Memory B cell (primary cell): ENCODE results near the gene NCKIPSD.

Experiments
- ATAC-seq: fragments of 150-1000 bp; cut with Tn5 transposase; 2 replicates; pipeline ENCODE4 v1.10.0; 2021; ENCODE audit warnings: low read depth, mild to moderate bottlenecking, moderate library complexity
- DNase-seq, 2 donors: peaks; one replicate each; pipeline ENCODE4 v3.0.0; 2022; ENCODE audit warnings: low spot score in 2 of 2
- H3K27ac Mint-ChIP-seq: one replicate; pipeline ENCODE4 v1.8.0; 2022; ENCODE audit warnings: mild to moderate bottlenecking, moderate library complexity, mixed read lengths
- H3K27me3 Mint-ChIP-seq: one replicate; pipeline ENCODE4 v1.8.0; 2022; ENCODE audit warnings: mixed read lengths
- H3K36me3 Mint-ChIP-seq: one replicate; pipeline ENCODE4 v1.8.0; 2022; ENCODE audit warnings: mild to moderate bottlenecking, mixed read lengths
- H3K4me1 Mint-ChIP-seq: one replicate; pipeline ENCODE4 v1.8.0; 2022; ENCODE audit warnings: mixed read lengths
- H3K4me3 Mint-ChIP-seq: one replicate; pipeline ENCODE4 v1.8.0; 2022; ENCODE audit warnings: mild to moderate bottlenecking, moderate library complexity, mixed read lengths
- H3K9me3 Mint-ChIP-seq: one replicate; pipeline ENCODE4 v1.8.0; 2022; ENCODE audit warnings: mixed read lengths

NCKIPSD gene

DNA sequence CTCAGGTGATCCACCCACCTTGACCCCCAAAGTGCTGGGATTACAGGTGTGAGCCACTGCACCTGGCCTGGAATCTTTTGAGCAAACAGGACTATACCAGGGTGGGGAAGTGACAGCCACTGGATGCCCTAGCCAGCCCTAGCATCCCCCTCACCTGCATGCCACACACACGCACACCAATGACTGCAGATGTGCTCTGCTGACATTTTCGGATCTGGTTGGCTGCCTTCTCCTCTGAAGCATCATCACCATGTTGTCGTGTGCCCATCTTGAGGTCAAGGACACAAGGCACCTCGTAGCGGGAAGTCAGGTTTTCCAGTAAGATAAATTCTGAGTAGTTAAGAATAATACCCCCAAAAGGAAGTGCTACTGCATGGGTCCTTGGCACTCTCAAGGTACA is 3.7 kb upstream of the NCKIPSD start:
- no peaks in the 10 kb centered on the region for H3K27me3 Mint-ChIP-seq
- ATAC-seq (no peak), DNase-seq (no peak)
- H3K9me3 Mint-ChIP-seq = no peaks in the 10 kb centered on the region
- H3K4me1 Mint-ChIP-seq = peaks cover 11% of the 10 kb centered on the region
- peaks cover 20% of the 10 kb centered on the region for H3K36me3 Mint-ChIP-seq
- H3K4me3 Mint-ChIP-seq = no peak overlapping the region
- H3K27ac Mint-ChIP-seq = no peak overlapping the region

DNA sequence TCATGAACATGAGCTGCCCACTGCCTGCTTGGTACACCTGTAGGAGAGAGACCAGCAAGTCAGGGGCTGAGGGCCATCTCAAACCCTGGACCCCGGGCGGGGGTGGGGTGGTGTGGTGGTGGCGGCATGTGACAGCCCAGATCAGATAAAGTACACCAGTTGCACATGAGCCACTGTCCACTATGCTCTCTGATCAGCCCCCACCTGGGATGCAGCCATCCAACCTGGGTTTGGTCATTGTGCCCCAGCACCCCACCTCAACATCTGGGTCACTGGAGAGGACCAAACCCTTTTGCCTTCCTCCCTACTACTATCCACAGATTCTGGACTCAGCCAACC is 3.0 kb upstream of the NCKIPSD start:
- Mint-ChIP-seq H3K9me3 (no peaks in the 10 kb centered on the region), H3K27me3 (no peaks in the 10 kb centered on the region), H3K27ac (no peak overlapping the region), H3K36me3 (peaks cover 20% of the 10 kb centered on the region), H3K4me3 (no peak overlapping the region), H3K4me1 (peaks cover 15% of the 10 kb centered on the region)
- no peak for DNase-seq
- no peak for ATAC-seq

DNA sequence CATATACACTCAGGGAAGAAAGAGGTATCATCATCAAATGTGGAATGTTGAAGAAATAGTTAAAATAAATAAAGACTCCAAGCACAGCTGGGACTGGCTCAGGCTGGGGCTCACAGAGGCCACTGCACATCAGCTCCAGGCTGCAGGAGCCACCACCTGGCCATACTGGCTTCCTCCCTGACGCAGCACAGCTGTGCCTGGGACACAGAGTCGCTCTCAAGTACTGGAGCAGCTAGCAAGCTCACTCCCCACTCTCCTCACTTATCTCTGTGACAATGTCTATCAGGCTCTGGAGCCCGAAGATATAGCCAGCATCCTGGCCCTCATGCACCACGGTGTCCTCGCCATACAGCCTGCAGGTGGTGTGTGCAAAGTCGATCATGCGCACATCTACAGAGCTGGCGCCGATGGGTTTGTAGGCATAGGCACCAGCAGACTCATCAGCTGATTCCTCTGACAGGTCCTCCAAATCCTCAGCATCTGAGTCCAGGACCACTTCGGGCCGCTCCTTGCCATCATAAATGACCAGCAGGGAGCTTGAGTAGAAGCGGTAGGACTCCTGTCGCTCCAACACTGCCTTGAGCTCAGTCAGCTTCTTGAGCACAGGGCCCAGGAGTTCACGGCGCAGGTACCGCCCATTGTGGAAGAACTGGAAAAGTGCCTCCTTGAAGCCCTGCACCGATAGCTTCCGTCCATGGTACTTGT is 2.5 kb upstream of the NCKIPSD start:
- ATAC-seq (no peak), DNase-seq (no peak)
- Mint-ChIP-seq H3K27me3 (no peaks in the 10 kb centered on the region), H3K4me1 (peaks cover 17% of the 10 kb centered on the region), H3K9me3 (no peaks in the 10 kb centered on the region), H3K4me3 (no peak overlapping the region), H3K36me3 (peaks cover 19% of the 10 kb centered on the region), H3K27ac (no peak overlapping the region)

DNA sequence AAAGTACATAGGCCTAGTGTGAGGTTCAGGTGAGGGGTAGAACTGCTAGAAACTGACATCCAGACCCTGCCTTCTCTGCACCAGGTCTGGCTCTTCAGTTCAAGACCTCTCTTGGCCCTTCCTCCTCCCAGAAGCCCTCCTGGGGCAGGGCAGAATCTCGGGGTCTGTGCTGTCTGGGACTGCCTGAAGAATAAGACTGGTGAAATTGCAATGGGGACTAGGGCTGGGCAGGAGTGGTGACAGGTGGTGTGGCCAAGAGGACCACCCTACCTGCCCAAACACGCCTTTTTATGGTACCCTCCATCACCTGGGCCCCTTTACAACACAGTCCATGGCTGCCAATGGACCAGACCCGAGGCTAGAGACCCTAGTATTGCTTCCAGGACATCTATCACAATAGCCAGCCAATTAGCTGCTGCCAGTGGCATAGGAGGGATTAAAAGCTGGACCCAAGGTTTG is 1.5 kb upstream of the NCKIPSD start:
- H3K9me3 Mint-ChIP-seq = no peaks in the 10 kb centered on the region
- H3K36me3 Mint-ChIP-seq = peaks cover 18% of the 10 kb centered on the region
- ATAC-seq = no peak
- H3K27ac Mint-ChIP-seq = no peak overlapping the region
- DNase-seq = no peak
- H3K27me3 Mint-ChIP-seq = no peaks in the 10 kb centered on the region
- no peak overlapping the region for H3K4me3 Mint-ChIP-seq
- H3K4me1 Mint-ChIP-seq = peaks cover 17% of the 10 kb centered on the region

DNA sequence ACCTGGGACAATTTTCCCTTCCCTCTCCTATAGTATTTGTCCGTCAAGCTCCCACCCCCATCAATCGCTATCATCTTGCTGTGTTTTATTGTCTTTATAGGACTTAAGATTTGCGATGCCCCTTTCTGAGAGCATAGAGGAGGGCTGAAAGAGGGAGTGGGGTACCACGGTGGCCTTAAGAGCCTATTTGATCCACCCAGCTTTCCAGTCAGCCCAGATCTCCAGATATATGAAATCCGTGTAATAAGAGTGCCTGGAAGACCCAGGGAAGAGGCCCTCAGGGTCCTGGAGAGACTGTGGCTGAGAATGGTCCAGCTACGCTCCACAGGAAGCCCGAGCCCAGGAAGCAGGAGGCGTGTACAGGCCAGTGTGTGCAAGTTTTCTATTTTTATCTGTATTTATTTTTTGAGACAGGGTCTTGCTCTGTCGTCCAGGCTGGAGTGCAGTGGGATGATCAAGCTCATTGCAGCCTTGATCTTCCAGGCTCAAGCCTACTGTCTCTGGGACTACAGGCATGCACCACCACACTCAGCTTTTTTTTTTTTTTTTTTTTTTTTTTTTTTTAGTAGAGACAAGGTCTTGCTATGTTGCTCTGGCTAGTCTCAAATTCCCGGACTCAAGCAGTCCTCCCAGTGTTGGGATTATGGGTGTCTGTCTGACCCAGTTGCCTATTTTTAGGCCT is 964 bp upstream of the NCKIPSD start:
- peaks cover 21% of the 10 kb centered on the region for H3K36me3 Mint-ChIP-seq
- peak overlapping the region; percentile 89 for H3K27ac Mint-ChIP-seq

DNA sequence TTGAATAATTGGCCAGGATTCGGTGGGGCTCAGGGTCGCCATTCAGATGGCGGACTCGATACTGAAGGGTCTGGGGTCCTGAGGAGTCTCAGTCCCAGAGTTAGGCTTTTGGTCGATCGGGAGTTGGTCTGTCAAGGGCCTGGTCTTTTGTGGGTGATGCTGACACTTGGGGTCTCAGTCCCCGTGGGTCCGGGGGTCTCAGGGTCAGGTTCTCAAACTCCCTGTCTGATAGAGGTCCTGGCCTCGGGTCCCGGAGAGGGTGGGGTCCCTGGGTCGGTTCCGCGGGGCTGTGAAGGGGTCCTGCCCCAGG is 467 bp downstream of the NCKIPSD start:
- peaks cover 25% of the 10 kb centered on the region for H3K4me1 Mint-ChIP-seq
- H3K27ac Mint-ChIP-seq = peak overlapping the region; percentile 89
- H3K4me3 Mint-ChIP-seq = peak overlapping the region; percentile 96
- no peaks in the 10 kb centered on the region for H3K27me3 Mint-ChIP-seq
- no peak for DNase-seq
- peaks cover 21% of the 10 kb centered on the region for H3K36me3 Mint-ChIP-seq
- no peaks in the 10 kb centered on the region for H3K9me3 Mint-ChIP-seq
- ATAC-seq = peak; percentile 0

More for the DNA sequence above, 964 bp upstream of the NCKIPSD start:
- ATAC-seq = no peak
- H3K4me3 Mint-ChIP-seq = peak overlapping the region; percentile 96
- H3K4me1 Mint-ChIP-seq = peaks cover 17% of the 10 kb centered on the region
- no peak for DNase-seq
- no peaks in the 10 kb centered on the region for H3K27me3 Mint-ChIP-seq
- H3K9me3 Mint-ChIP-seq = no peaks in the 10 kb centered on the region

DNA sequence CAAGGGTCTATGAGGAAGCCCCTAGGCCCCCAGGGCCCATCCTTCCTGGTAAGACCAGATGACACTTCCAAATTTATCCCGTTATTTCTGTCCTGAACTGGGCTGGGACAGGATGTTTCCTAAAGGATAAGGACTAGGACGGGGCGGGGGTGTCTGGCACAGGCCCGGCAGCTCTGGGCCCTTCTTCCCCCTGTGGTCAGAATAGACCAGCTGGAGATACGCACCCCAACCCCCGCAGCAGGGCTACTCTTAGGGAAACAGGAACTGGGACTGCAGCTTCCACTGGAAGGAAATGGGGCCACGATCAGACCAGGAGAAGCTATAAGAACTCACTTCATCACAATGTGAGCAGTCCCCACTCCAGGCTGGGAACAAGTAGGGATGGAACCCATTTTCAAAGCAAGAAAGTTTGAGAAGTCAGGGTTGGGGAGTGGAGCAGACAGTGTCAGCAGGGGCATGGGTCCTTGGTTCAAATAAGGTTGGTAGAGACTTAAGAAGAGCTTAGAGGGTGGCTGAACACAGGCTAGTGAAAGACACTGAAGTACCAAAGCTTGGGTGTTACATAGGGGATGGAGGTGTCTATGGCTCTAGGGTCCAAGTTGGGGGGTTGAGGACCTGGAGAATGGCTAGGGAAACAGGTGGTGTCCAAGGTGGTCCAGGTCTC is 1.1 kb downstream of the NCKIPSD start:
- ATAC-seq = no peak
- peaks cover 19% of the 10 kb centered on the region for H3K36me3 Mint-ChIP-seq
- no peaks in the 10 kb centered on the region for H3K27me3 Mint-ChIP-seq
- peaks cover 30% of the 10 kb centered on the region for H3K4me1 Mint-ChIP-seq
- H3K9me3 Mint-ChIP-seq = no peaks in the 10 kb centered on the region
- H3K4me3 Mint-ChIP-seq = peak overlapping the region; percentile 96
- H3K27ac Mint-ChIP-seq = peak overlapping the region; percentile 89
- no peak for DNase-seq

DNA sequence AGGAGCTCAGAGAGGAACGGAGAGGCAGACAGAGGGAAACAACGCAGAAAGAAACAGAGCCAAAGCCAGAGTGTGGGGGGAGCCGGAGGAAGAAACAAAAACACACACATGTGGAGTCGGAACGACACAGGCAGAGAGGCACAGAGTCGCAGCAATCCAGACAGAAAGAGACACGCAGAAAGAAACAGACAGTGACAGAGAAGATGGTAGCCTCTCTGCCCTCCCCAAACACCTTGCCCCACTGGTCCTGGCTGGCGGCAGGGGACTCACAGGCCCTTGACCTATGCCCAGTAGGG is 1.7 kb downstream of the NCKIPSD start:
- Mint-ChIP-seq H3K4me1 (peaks cover 33% of the 10 kb centered on the region), H3K4me3 (peak overlapping the region; percentile 16), H3K27ac (no peak overlapping the region), H3K27me3 (no peaks in the 10 kb centered on the region), H3K9me3 (no peaks in the 10 kb centered on the region), H3K36me3 (peaks cover 18% of the 10 kb centered on the region)
- ATAC-seq (no peak), DNase-seq (no peak)

DNA sequence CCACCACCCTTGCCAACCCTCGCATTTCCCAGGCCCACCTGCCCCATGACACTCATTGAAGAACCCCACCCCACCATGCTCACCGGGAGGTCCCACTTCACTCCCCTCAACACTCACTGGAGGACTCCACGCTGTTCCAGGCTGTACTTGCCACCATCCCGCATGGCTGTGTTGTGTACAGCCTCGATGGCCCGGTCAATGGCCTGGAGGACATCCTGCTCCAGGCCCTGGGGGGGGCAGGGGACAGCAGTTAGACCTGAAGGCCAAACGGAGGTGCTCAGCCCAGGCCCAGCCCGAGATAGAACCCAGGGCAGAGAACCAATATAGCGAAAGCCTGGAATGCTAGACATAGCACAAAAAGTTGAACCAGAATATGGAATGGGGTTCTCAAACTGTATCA is 2.9 kb downstream of the NCKIPSD start:
- no peak overlapping the region for H3K27ac Mint-ChIP-seq
- H3K9me3 Mint-ChIP-seq = no peaks in the 10 kb centered on the region
- no peak overlapping the region for H3K4me3 Mint-ChIP-seq
- H3K27me3 Mint-ChIP-seq = no peaks in the 10 kb centered on the region
- H3K4me1 Mint-ChIP-seq = peaks cover 33% of the 10 kb centered on the region
- H3K36me3 Mint-ChIP-seq = peaks cover 15% of the 10 kb centered on the region
- no peak for DNase-seq
- no peak for ATAC-seq

DNA sequence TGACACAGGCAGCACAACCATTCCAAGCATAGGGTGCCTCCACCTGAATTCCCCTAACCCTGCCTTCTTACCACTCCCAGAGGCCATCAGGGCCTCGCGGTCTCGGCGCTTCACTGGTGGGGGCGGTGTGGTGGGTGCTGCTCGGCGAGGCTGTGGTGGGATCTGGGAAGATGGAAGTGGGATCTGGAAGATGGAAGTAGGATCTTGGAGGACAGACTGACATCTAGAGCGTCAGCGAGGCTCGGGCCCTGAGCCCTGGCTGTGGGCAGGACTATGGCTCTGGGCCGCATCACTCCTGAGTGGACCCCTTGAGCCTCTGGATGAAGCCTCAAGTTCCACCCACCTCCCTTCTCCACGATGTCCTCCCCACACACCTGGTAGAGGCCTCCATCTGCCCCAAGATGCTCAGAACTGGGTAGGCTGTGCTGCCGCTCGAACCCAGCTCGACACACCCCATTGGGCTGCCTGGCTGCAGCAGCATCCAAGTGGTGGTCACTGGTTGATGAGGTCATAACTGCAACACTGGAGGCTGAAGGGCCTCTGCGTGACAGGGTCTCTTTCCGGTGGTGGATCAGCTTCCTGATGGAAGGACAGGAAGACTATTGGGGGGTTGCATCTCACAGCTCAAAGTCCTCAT is 3.6 kb downstream of the NCKIPSD start:
- Mint-ChIP-seq H3K27ac (no peak overlapping the region), H3K9me3 (no peaks in the 10 kb centered on the region), H3K36me3 (peaks cover 19% of the 10 kb centered on the region), H3K4me1 (peaks cover 33% of the 10 kb centered on the region), H3K27me3 (no peaks in the 10 kb centered on the region), H3K4me3 (no peak overlapping the region)
- DNase-seq (no peak), ATAC-seq (no peak)

DNA sequence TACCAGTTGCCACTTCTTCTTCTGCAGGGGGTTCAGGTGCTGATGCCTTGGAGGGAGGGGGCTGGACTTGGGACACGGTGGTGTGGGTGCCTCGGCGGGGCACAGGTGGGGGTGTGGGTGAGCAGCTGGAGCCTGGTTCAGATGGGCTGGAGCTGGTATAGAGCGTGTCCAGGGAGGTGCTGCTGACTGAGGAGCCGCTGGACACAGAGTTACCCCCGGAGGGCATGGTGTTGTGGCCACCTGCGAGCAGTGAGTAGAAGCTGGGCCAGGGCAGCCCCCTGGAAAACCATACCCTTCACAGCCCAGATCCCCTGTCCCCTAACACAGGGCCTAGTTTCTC is 4.2 kb downstream of the NCKIPSD start:
- no peak overlapping the region for H3K4me3 Mint-ChIP-seq
- ATAC-seq = no peak
- peaks cover 19% of the 10 kb centered on the region for H3K36me3 Mint-ChIP-seq
- no peak for DNase-seq
- no peaks in the 10 kb centered on the region for H3K27me3 Mint-ChIP-seq
- no peak overlapping the region for H3K27ac Mint-ChIP-seq
- no peaks in the 10 kb centered on the region for H3K9me3 Mint-ChIP-seq
- H3K4me1 Mint-ChIP-seq = peaks cover 31% of the 10 kb centered on the region

DNA sequence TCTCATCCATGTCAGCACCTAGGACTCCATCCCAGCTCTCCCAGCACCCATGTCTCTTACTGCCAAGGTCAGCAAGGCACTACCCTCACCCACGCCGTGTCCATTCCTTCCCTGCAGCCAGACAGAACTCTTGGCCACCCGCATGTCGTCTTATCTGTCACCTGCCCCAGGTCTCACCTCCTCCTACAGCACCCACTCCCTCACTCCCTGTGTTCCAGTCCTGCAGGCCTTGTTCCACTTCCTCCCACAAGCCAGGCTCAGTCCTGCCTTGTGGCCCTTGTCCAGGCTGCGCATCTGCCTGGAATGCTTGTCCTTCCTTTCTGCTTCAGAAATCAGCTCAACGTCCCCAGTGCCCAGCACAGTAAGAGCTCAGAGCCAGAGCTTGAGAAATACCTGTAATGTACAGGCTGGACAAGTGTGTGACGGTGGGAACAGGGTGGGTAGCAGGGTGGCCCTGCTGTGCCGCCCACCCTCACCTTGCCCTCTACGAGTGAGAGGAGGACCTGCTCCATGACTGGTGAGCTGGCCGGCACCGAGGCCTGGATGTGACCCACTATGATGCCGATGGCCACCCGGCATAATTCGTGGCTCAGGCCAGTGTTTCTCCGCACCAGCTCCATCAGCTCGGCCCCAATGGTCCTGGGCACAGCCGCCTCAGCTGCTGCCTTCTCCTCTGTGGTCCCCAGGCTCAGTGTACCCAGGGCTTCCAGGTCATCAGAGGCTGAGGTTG is 4.7 kb downstream of the NCKIPSD start:
- Mint-ChIP-seq H3K4me1 (peaks cover 28% of the 10 kb centered on the region), H3K27ac (no peak overlapping the region), H3K4me3 (no peak overlapping the region), H3K36me3 (peaks cover 23% of the 10 kb centered on the region), H3K9me3 (no peaks in the 10 kb centered on the region), H3K27me3 (no peaks in the 10 kb centered on the region)
- DNase-seq (no peak), ATAC-seq (no peak)

DNA sequence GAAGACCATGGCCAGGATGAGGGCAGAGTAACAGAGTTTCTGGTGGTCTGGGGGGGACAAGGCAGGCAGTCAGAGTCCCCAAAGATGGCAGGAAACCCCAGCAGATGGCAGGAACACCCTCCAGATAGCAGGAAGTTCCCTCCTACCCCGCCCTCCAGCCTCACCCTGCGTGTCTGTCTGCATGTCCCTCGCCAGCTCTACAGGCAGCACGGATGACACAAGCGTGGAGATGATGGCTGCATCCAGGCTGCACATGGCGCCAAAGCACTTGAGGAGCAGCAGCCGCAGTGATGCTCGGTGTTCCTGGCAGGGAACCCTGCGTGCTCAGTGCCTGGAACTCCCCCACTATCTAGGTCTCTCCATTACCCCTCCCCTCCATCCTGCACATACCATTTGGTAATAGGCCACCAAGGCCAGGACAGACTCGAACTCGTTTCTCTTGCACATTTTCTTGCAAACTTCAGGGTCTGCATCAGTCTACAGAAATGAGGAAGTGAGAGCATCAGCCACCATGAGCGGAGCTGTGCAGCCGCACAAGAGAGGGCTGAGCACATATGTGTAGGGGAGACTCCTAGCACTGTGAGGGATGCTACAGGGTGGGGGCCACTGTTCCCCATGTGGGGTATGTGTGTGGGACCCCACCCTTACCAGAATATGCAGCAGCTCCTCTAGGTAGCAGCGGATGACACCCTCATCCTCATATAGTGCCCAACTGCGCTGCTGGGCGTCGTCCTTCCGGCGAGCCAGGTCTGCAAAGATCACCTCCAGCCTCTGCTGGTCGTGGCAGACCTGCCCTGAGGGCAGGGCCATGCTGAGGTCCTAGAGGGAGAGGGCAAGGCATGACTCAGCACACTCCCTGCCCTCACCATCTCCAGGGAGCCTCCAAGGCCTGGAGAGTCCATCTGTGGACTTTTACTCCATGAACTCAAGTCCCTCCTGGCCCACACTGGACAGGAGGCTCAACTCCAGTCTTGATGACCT is 6.0 kb downstream of the NCKIPSD start:
- H3K4me1 Mint-ChIP-seq = peaks cover 24% of the 10 kb centered on the region
- H3K9me3 Mint-ChIP-seq = no peaks in the 10 kb centered on the region
- no peaks in the 10 kb centered on the region for H3K27me3 Mint-ChIP-seq
- H3K4me3 Mint-ChIP-seq = no peak overlapping the region
- DNase-seq = no peak
- no peak overlapping the region for H3K27ac Mint-ChIP-seq
- peak; percentile 100 for ATAC-seq
- peaks cover 23% of the 10 kb centered on the region for H3K36me3 Mint-ChIP-seq
